Activated gamma-delta T cell (primary cell): ENCODE results near the gene SH2D3C.
"Not testable (repeated sequence)": the region's sequence is repeated elsewhere in the genome, so short reads cannot be mapped to it uniquely, and the experiment has no call there.

Experiments used
- DNase-seq: peaks from one replicate; lab custom pipeline; 2025; lab: John Stamatoyannopoulos, UW

Gene SH2D3C

DNA sequence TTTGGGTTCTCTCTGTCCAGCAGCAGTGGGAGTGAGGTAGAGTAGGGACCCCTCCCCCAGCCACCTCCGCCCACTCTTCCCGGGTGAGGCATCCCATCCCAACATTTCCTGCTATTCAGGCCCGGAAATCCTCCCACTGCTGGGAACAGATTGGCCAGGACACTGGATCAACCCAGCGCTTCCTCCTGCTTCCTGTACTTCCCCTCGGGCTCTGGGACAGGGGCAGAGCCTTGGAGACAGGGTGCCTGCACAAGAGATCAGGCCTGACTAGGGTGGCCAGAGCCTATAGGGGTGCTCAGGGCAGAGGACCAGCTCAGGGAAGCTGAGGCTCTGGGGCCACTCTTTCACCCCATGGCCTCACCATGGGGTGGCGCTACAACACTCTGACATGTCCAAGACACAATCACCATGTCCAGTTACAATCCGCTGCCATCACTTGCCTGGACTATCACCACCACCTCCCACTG lies 14.5 kb downstream of the SH2D3C start:
- DNase-seq, result no peak

DNA sequence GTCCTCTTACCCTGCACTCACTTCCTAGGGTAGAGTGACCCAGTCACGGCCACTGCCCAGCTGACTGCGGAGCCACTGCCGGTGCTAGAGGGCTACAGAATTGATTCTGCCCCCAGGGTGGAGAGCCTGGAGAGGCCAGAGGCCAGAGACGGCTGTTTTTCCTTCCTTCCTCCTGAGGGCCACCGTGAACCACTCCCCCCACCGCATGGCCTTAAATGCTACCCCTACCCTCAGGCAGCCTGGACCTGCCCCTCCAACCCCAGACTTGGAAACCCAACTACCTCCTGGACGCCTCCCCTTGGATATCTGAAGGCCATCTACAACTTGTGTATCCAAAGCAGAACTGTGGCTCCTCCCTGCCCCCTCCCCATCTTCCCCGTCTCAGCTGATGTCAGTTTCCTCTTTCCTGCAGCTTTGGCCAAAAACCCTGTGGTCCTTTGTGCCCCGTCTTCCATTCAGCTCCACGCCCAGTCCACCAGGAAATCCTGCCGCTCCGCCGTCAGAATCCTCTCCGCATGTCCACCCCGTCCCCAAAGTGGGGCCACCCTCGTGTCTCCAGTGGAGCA lies 16.3 kb downstream of the SH2D3C start:
- DNase-seq, result no peak

DNA sequence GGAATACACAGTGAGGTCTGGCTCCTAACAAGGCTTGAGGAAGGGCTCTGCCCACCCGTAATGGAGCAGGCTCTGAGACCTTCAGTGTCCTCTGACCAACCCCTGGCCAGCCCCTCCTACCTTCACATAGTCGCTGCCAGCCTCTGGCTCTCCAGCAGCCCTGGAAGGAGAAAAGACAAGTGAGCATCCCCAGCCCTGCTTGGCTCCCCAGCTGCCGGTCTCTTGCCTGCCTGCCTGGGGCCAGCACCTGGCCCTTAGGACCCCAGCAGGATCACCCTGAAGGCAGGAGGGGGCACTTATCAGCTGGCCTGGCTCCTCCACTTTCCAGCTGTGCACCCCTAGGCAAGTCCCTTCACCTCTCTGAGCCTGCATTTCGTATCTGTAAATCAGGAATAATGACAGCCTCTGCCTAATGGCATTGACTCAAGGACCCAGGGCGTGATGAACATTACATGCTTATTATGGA lies 16.9 kb downstream of the SH2D3C start:
- DNase-seq, result no peak

DNA sequence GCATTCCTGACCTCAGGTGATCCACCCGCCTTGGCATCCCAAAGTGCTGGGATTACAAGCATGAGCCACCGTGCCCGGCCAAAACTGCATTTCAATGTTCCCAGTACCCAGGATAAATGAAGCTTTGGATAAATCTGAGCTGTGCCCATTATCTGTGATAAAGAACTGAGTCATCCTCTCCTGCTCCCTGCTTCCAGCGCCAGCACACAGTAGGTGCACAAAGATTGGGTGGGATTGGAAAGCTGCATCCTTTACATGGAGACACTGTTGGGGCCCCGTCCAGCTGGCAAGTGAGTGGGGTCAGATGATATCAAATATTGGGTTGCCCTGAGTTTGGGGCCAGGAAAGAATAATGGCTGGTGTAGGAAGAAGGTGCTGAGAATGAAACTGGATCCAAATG lies 17.4 kb downstream of the SH2D3C start:
- no peak for DNase-seq

DNA sequence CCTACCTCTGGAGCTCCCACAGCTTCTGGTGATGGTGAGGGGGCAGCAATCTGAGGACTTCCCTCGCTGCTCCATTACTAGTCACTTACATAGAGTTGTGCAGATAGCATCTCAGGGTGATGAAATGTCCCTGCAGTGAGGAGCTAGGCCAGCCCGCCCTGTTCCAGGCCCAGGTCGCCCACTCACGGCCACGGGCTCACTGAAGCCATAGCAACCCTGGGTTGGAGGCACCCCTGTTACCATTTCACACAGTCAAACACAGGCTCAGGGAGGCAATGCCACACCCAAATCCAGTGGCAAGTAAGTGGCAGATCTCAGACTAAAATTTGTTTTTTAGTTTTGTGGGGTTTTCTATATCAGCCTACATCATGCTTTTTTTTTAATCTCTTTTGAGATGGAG lies 19.6 kb downstream of the SH2D3C start:
- no peak for DNase-seq

DNA sequence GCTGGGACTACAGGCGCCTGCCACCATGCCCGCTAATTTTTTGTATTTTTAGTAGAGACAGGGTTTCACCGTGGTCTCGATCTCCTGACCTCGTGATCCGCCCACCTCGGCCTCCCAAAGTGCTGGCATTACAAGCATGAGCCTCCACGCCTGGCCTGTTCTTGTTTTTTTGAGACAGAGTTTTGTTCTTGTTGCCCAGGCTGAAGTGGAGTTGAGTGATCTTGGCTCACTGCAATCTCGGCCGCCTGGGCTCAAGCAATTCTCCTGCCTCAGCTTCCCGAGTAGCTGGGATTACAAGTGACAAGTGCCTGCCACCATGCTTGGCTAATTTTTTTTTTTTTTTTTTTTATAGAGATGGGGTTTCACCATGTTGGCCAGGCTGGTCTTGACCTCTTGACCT lies 21.7 kb downstream of the SH2D3C start:
- DNase-seq, result not testable (repeated sequence)

DNA sequence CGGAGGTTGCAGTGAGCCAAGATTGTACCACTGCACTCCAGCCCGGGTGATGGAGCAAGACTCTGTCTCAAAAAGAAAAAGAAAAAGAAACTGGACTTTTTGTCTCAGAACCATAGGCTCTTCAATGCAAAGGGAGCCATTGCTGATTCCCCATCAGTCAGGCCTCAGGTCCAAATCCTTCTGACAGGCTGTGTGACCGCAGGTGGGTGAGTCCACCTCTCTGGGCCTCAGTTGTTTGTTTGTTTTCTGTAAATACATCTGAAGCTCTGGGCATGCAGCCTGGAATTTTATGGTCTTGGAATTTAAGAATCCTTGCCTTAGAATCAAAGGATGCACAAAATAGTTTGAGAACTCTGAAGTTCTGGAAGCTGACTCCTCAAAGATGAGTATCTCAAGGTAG lies 22.2 kb downstream of the SH2D3C start:
- no peak for DNase-seq

DNA sequence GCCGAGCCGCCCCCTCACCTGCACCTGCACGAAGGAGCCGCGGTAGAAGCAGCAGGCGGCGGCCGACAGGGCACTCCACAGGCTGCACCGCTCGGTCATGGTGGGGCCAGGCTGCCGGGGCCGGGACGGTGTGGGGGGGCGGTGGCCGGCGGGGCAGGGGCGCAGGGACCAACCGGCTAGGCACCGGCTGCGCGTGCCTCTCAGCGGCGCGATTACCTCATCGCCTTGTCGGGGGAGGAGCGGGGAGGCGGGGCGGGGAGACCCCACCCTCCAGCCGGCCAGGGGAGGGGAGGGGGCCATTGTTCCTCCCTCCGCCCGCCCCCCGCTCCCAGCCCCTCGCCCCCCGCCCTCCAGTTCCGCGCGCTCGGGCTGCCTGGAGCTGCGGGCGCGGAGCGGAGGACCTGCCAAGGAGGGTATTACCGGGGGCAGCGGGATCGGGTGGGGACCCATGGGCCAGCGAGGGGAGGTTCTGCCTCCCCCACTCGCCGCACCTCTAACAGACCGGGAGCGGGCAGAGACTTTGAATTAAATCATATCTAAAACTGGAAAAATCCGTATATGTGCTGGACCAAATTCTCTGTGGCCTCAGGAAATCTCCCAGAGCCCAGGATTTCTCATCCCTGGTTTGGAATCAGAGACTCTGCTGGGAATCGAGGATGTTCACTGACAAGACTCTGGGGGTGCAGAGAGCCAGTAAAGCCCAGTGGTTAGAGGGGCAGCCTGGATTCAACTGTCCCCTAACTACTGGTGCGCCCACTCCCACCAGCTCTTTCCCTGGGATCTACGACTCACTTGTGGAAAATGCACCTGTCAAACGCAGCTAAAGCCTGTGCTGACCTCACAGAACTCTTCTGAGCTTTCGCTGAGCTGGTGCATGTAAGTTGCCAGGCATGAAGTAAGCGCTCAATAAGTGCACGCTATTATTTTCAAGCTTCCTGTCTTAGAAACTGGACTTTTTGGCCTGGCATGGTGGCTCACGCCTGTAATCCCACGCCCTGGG lies 23.1 kb downstream of the SH2D3C start:
- DNase-seq, result no peak

DNA sequence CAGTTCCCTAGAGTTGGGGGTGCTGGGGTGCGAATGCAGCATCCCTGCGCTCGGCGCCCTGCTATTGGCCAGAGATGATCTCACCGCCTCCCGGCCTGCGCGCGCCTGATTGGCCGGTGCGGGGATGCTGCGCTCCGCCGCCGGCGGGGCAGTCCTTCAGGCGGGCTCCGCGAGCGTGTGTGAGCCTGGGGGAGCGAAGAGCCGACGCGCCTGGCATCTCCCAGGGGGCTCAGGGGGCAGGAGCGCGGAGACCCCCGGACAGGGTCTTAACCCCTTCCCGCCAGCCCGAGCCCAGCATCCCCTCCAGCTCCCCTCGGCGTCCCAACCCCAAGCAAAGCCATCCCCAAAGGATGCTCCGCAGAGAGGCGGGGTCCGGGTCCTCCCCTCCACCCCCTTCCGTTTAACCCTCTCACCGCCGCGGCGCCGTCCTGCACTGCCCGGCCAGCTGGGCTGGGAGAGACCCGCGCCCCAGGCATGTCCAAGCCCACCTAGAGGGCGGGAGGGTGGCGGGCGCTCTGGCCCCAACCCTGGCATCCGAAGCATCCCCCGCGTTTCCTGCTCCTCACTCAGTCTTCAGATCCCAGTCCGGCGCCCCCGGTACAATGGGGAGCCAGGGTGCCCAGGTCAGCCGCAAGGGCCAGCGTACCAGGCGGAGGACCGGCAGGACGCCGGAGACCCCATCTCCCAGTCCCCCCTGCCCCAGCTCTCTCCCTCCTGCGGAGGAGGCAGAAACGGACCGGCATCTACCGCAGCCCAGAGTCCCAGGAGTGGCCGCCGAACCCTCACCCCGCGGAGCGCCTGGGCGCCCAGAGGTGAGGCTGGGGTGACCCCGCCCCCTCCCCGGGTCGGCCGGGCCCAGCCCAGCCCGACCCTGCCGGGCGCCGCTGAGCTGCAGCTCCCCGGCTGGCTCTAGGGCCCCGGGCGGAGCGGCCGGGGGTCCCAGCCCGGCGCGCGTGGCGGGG lies 24.1 kb downstream of the SH2D3C start:
- no peak for DNase-seq

DNA sequence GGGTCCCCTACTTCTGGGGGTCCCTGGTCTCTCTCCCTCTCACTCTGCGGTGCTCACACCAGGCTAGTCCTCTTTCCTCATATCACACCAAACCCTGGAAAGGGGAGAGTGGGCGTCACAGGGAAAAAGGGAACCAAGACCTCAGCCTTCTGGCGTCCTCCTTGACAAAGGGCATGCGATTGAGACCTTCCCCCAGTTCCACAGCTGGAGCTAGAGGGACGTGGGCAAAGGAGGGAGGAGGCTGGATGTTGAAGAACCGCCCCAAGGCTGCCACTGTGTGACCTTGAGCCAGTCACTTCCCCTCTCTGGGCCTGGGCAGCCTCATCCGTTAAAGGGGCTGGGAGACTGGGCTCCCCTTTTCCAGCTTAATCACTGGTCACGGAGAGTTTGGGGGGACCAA lies 24.8 kb downstream of the SH2D3C start:
- DNase-seq, result no peak

DNA sequence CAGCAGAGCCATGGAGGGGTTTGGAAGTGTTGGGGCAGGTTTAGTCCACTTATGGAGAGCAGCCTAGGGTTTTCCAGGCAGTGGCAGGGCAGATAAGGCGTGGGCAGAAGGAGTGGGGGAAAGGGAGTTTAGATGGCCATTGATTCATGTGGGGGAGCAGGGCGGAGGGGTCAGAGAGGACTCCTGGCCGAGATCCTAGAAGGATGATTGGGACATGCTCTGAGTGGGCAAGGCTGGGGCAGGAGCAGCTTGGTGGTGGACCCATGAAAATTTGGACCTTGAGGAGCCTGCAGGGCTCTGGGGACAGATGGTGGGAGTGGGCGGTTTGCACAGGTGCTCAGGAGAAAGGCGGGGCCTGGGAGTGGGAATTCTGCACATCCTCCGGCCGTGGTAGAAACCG lies 25.3 kb downstream of the SH2D3C start:
- no peak for DNase-seq

DNA sequence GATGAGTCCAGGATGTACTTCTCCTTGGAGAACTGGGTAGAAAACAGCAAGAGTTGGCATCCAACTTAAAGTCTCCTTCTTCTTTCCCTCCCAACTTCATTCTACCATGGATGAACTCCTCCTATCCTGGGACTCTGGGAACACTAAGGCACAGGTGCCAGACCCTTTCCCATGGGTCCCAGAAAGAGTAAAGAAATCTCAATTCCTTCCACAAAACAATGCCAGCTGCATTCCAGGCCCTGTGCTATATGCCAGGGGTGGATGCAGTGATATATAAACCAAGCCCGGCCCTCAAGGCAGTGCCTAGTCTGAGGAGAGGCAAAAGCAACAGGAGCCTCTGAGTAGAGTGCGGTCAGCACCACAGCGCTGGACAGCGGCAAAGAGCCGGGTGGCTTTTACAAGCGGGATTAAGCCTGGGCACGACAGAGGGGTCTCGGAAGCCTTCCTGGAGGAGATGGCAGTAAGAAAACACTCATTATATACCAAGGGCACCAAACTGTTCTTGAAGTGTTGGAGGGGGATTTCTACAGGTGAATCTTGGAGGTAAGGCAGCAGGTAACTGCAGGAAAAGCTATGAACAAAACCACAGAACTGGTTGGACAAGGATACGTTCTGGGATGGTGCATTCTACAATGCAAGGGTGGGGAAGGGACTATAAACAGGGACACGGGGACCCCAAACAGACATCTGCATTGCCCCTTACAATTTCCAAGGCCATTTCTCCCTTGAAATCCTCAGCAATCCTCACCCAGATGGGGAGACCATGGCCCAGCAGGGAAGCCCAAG lies 27.0 kb downstream of the SH2D3C start:
- no peak for DNase-seq

DNA sequence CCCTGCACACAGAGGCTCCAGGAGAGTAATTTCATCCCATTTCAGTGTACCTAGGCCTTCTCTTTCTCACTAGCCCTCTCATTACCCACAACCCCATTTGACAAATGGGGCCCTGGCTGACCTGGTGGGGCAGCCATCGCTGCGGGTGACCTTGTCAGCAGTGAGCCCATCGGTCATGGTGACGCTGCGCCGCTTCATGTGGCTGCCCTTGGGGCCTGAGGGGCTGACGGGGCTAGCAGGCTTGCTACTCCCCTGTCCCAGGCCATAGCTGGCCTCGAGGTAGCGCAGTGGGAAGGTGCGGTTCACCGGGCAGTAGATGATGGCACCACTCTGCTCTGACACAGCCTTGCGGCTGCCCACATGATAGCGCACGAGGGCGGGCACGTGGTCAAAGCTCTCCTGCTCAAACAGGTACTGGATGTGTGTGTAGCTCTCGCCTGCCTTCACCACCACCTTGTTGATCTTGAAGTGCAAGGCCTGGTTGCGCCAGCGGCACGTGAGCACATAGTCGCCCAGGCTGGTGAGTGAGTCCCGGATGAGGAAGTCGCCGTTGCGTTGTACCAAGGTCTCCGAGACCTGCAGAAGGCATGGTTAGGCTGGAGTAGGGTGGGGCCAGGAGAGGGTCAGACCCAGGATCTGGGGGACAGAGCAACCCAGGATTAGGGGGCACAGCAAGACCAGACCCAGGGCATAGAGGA lies 29.2 kb downstream of the SH2D3C start:
- no peak for DNase-seq

DNA sequence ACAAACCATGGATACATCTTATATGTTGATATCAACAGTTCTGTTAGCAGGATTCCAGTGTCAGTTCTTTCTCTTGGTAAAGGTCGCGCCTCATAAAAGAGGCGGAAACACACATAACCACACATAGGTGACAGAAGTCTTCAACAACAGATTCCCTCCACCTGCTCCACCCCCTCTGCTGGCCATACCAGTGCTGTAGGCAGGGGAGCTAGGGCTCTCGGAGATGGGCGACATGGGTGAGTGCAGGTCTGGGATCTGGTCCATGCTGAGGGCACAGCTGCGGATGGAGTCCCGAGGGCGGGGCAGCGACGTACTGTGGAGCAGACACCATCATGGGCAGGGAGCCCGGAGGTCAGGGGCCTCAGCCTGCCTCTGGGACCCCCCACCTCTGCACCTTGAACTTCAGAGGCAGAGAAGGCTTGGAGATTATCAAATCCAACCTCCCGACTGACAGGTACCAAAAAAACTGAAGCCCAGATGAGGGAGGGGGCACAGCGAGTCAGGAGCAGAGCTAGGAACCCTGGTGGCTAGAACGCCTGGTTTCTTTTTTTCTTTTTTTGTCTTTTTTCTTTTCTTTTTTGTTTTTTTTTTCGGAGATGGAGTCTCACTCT lies 31.4 kb downstream of the SH2D3C start:
- no peak for DNase-seq

DNA sequence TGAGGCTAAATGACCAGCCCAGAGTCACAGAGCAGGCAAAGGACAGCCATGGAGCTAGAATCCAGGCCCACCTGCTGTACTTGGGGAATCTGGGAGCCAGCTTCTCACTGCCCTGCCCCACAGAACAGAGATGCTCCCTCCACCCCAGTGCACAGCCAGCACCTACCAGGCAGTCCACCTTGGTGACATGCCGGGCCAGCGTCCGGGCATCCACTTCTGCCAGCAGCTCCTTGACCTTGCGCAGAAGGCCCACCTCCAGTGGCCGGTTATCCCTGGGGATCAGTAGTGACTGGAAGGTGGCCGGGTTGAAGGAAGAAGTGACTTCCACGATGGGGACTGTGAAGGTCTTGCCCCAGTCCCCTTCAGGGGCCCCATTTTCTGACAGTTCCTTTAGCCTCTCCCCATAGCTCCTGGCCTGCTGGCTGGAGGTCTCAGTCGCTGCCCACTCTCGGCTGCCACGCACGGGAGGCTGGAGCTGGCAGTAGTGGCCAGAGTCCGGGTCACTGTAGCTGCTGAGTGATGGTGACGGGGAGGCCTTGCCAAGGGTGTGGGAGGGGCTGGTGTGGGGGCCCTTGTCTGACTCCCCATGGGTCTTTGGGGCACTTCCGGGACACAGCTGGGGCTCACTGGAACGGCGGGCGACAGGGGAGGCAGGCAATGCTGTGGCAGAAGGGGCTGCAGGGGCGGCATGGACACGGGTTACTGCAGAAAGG lies 33.9 kb downstream of the SH2D3C start:
- no peak for DNase-seq

DNA sequence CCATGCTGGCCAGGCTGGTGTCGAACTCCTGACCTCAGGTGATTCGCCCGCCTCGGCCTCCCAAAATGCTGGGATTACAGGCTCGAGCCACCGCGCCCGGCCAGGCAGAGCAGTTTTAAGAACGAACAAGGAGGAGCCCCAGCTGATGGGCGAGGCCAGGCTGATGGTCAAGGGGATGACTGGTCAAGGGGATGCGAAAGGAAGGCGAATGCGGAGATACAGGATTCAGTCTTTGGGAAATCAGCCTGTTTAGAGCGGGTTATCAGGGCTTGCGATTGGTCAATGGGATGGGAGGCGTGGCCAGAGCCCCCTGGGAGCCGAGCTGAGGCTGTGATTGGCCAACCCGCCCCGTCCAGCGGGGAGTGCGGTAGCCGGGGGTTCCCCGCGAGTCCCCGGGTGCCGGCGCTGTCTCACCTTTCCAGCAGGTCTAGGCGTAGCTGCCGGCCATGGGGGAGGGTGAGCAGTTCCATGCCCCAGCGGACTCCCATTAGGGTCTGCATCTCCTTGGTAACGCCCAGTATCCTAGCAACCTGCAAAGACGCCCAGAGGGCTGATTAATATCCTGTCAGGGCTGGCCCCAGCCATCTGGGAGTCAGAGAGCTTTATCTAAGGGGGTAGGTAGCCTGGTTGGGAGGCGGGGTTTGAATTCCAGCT lies 35.9 kb downstream of the SH2D3C start:
- no peak for DNase-seq

DNA sequence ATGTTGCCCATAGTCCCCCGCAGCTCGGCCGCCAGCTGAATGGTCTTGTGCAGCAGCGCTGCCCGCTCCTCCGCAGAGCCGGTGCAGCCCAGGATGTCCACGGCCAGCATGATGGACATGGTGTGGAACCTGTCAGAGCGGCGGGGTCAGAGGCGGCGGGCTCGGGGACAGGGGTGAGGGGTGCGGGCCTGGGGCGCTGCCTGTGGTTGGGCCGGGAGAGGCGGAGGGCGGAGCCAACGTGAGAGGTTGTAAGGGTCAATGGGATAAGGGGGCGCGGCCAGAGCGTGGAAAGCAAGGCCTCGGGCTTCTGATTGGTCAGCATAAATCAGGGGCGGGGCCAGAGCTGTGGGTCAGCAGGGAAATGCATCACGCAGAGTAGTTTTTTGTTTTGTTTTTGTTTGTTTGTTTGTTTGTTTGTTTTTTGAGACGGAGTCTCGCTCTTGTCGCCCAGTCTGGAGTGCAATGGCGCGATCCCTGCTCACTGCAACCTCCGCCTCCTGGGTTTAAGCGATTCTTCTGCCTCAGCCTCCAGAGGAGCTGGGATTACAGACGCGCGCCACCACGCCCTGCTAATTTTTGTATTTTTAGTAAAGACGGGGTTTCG lies 36.5 kb downstream of the SH2D3C start:
- no peak for DNase-seq

DNA sequence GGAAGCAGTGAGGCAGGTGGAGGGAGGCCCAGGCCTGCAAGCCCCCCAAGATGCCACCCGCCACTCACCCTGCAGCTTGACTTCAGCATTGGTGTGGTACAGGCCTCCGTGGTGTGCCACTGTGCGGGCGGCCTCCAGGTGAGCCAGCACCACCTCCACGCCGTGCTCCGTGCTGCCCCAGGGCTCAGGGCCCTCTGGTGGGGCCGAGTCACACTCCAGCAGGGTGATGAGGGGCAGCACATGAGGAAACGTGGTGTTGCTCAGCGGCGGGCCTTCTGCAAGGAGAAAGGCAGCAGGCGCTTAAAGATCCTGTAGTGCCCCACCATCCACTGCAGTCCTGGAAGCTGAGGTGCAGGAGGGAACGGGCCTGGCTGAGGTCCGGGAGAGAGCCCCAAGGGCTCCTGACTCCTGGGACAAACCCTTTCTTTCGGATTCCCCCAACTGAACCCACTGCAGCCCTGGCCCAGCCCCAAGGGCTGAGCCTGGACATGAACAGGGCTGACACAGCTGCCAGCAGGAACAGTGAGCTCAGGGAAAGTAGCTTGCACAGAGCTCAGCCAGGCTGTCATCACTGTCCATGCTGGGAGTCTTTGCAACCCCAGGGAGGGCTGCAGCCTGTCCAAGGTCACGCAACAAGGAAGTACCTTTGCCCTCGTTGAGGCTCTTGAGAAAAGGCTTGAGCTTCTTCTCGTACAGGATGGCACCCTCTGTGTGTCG lies 38.7 kb downstream of the SH2D3C start:
- DNase-seq, result no peak
